H1 (cell line): ENCODE data around the gene ARID4B. TPM values are rescaled to one million over a fixed set of nuclear protein-coding genes. Genes with fewer than 3 reads are reported as not detected.
"Not testable (repeated sequence)": the region's sequence is repeated elsewhere in the genome, so short reads cannot be mapped to it uniquely, and the experiment has no call there.

Experiments used
- CTCF ChIA-PET: fragments of 300-600 bp; sonication (Branson Sonifier 250); formaldehyde crosslinking; loops from one replicate; lab custom pipeline; 2021; ENCODE audit not compliant: partially characterized antibody; lab: Charles Lee
- POLR2A ChIA-PET: fragments of 300-600 bp; sonication (Branson Sonifier 250); formaldehyde crosslinking; loops from one replicate; lab custom pipeline; 2021; ENCODE audit warnings: inconsistent platforms; ENCODE audit not compliant: partially characterized antibody; lab: Charles Lee
- DNase-seq, 2 experiments: peaks; one replicate each; pipeline versions ENCODE4 v3.0.0 to v3.0.0-alpha.2; 2010 to 2022; ENCODE audit warnings: low spot score in 2 of 2, low read depth in 1 of 2, mixed read lengths in 1 of 2
- FAIRE-seq: peaks from 2 replicates; lab custom pipeline; 2011; peaks lifted over from hg19 to GRCh38; lab: Jason Lieb, UNC
- H2AFZ ChIP-seq: 2 replicates; pipeline ENCODE4 v1.8.1; 2012; ENCODE audit warnings: low read length, inconsistent platforms
- H2AK5ac ChIP-seq: 2 replicates; pipeline ENCODE4 v1.6.1; 2013; ENCODE audit warnings: low read depth, low read length
- H2BK120ac ChIP-seq: replicated peaks from 2 replicates; pipeline ENCODE3; 2013; ENCODE audit warnings: low read depth, low read length, inconsistent platforms
- H2BK12ac ChIP-seq: 2 replicates; pipeline ENCODE4 v1.6.1; 2013; ENCODE audit warnings: low read depth, low read length
- H2BK15ac ChIP-seq: 2 replicates; pipeline ENCODE4 v1.6.1; 2013; ENCODE audit warnings: low read length
- H2BK20ac ChIP-seq: 2 replicates; pipeline ENCODE4 v1.6.1; 2013; ENCODE audit warnings: low read length
- H2BK5ac ChIP-seq: 2 replicates; pipeline ENCODE4 v1.6.1; 2013; ENCODE audit warnings: low read depth, low read length
- H3K14ac ChIP-seq: 2 replicates; pipeline ENCODE4 v1.6.1; 2013; ENCODE audit warnings: inconsistent platforms; ENCODE audit not compliant: insufficient read length
- H3K18ac ChIP-seq: 2 replicates; pipeline ENCODE4 v1.6.1; 2013; ENCODE audit warnings: low read length; ENCODE audit errors: extremely low read depth
- H3K23ac ChIP-seq: 2 replicates; pipeline ENCODE4 v1.6.1; 2013; ENCODE audit warnings: inconsistent platforms; ENCODE audit not compliant: insufficient read length
- H3K23me2 ChIP-seq: 2 replicates; pipeline ENCODE4 v1.6.1; 2013; ENCODE audit warnings: low read depth, low read length
- H3K27ac ChIP-seq: 2 replicates; pipeline ENCODE4 v1.6.1; 2011; ENCODE audit warnings: low read depth, low read length, inconsistent platforms
- H3K27me3 ChIP-seq, 4 experiments: replicated peaks in 1 of 4; 1 replicate in 1 of 4; 2 replicates in 3 of 4; pipeline versions ENCODE4 v1.6.1 to v1.8.1; 2011 to 2013; ENCODE audit warnings: low read length in 3 of 4, mild to moderate bottlenecking in 3 of 4, inconsistent platforms in 2 of 4, mixed read lengths in 2 of 4, moderate library complexity in 1 of 4; ENCODE audit not compliant: control insufficient read depth in 3 of 4, insufficient read depth in 3 of 4; ENCODE audit errors: extremely low read depth in 1 of 4
- H3K36me3 ChIP-seq, 4 experiments: 2 replicates each; pipeline versions ENCODE4 v1.6.1 to v1.8.1; 2011 to 2013; ENCODE audit warnings: mild to moderate bottlenecking in 4 of 4, low read length in 3 of 4, moderate library complexity in 2 of 4, control low read depth in 1 of 4, inconsistent platforms in 1 of 4; ENCODE audit not compliant: insufficient read depth in 4 of 4, control insufficient read depth in 2 of 4
- H3K4ac ChIP-seq: replicated peaks from 2 replicates; pipeline ENCODE3; 2013; ENCODE audit warnings: low read length, low read depth, mixed read lengths, inconsistent platforms; ENCODE audit not compliant: insufficient read length
- H3K4me1 ChIP-seq, 4 experiments: replicated peaks in 1 of 4; 1 replicate in 1 of 4; 2 replicates in 3 of 4; pipeline versions ENCODE4 v1.6.1 to v1.8.1; 2011 to 2013; ENCODE audit warnings: low read length in 3 of 4, inconsistent platforms in 2 of 4, mixed read lengths in 1 of 4; ENCODE audit not compliant: insufficient read depth in 4 of 4, control insufficient read depth in 3 of 4
- H3K4me2 ChIP-seq, 2 experiments: 2 replicates each; pipeline versions ENCODE4 v1.6.1 to v1.8.1; 2011 to 2013; ENCODE audit warnings: low read depth in 2 of 2, low read length in 2 of 2, control low read depth in 1 of 2, inconsistent platforms in 1 of 2, mild to moderate bottlenecking in 1 of 2; ENCODE audit not compliant: insufficient read depth in 1 of 2
- H3K4me3 ChIP-seq, 4 experiments: fragments of 200-600, 300-600 bp in 1 of 4; sonication (generic), shearing (Covaris generic), sonication (Bioruptor Twin) in 1 of 4; 2 replicates each; pipeline versions ENCODE4 v1.5.1 to v1.8.1; 2011 to 2016; ENCODE audit warnings: low read length in 4 of 4, low read depth in 3 of 4, control low read depth in 2 of 4, inconsistent platforms in 2 of 4, mild to moderate bottlenecking in 2 of 4, mixed read lengths in 1 of 4, moderate library complexity in 1 of 4; ENCODE audit not compliant: insufficient read depth in 2 of 4; ENCODE audit errors: extremely low read depth in 1 of 4
- H3K56ac ChIP-seq: replicated peaks from 2 replicates; pipeline ENCODE3; 2013; ENCODE audit warnings: low read depth, mild to moderate bottlenecking, mixed read lengths, low read length, inconsistent platforms; ENCODE audit not compliant: insufficient read length
- H3K79me1 ChIP-seq: 2 replicates; pipeline ENCODE4 v1.6.1; 2013; ENCODE audit warnings: low read depth, low read length, control low read depth
- H3K79me2 ChIP-seq, 2 experiments: 2 replicates each; pipeline versions ENCODE4 v1.6.1 to v1.8.1; 2012 to 2013; ENCODE audit warnings: low read length in 2 of 2, mild to moderate bottlenecking in 2 of 2, inconsistent platforms in 1 of 2; ENCODE audit not compliant: insufficient read depth in 2 of 2, control insufficient read depth in 1 of 2
- H3K9ac ChIP-seq, 4 experiments: replicated peaks in 1 of 4; 1 replicate in 1 of 4; 2 replicates in 3 of 4; pipeline versions ENCODE4 v1.6.1 to v1.8.1; 2011 to 2013; ENCODE audit warnings: low read depth in 3 of 4, low read length in 3 of 4, control low read depth in 2 of 4, mild to moderate bottlenecking in 2 of 4, moderate library complexity in 2 of 4, inconsistent platforms in 1 of 4; ENCODE audit errors: extremely low read depth in 1 of 4
- H3K9me3 ChIP-seq, 2 experiments: 2 replicates each; pipeline versions ENCODE4 v1.6.1 to v1.8.1; 2012 to 2013; ENCODE audit warnings: mild to moderate bottlenecking in 2 of 2, moderate library complexity in 2 of 2, control low read depth in 1 of 2, inconsistent platforms in 1 of 2, low read depth in 1 of 2, low read length in 1 of 2, mixed read lengths in 1 of 2; ENCODE audit not compliant: insufficient read depth in 2 of 2
- H4K20me1 ChIP-seq, 2 experiments: replicated peaks in 1 of 2; 2 replicates each; pipeline versions ENCODE3 to v1.8.1; 2011 to 2013; ENCODE audit warnings: inconsistent platforms in 2 of 2, low read length in 2 of 2, mild to moderate bottlenecking in 1 of 2; ENCODE audit not compliant: insufficient read depth in 2 of 2, control insufficient read depth in 1 of 2
- H4K5ac ChIP-seq: 2 replicates; pipeline ENCODE4 v1.6.1; 2013; ENCODE audit warnings: low read length, low read depth, mixed read lengths, inconsistent platforms; ENCODE audit not compliant: insufficient read length
- H4K8ac ChIP-seq: 2 replicates; pipeline ENCODE4 v1.8.0; 2013; ENCODE audit warnings: mild to moderate bottlenecking, moderate library complexity, low read length, inconsistent platforms; ENCODE audit not compliant: insufficient read depth; ENCODE audit errors: extremely low read depth
- H4K91ac ChIP-seq: replicated peaks from 2 replicates; pipeline ENCODE3; 2013; ENCODE audit warnings: low read length, mixed read lengths, inconsistent platforms; ENCODE audit not compliant: insufficient read length
- CEBPB ChIP-seq: IDR thresholded peaks from 2 replicates; pipeline ENCODE4 v1.6.1; 2012; ENCODE audit warnings: low read depth, low read length
- WGBS, 2 experiments: shearing (Covaris generic) in 1 of 2; methylation state at CpG; one replicate each; pipeline versions ENCODE4 v1.1.6 to v1.1.7; 2013 to 2015; ENCODE audit warnings: low lambda C conversion rate in 2 of 2, mixed read lengths in 2 of 2, inconsistent platforms in 1 of 2, low coverage in 1 of 2, missing lambda C conversion rate in 1 of 2; ENCODE audit not compliant: insufficient replicate concordance in 2 of 2, insufficient coverage in 1 of 2, insufficient read length in 1 of 2; ENCODE audit errors: extremely low coverage in 1 of 2, missing lambda C conversion rate in 1 of 2; 5-methylcytosine and 5-hydroxymethylcytosine counted together
- polyA plus RNA-seq, 7 experiments: library from polyadenylated mRNA; depleted of rRNA in 3 of 7; stranded (reverse) in 5 of 7; unstranded in 2 of 7; fragments of >200 nt in 5 of 7; fragments of 200-250 nt in 2 of 7; gene quantifications; 1 replicate in 5 of 7; 2 replicates in 1 of 7; 4 replicates in 1 of 7; pipeline versions ENCODE4 v1.2.1 to v1.2.3, GENCODE V29; 2011 to 2013; ENCODE audit warnings: missing spikeins in 2 of 7, mixed read lengths in 2 of 7
- total RNA-seq: library from RNA; stranded (reverse); fragmentation: NEBNext Ultra II Directional; extraction: Animal tissue kit (Norgen Biotek cat#: 25700); gene quantifications from 2 replicates; pipeline ENCODE4 v1.2.1, GENCODE V29; 2021

ARID4B gene
- total and polyA plus RNA-seq, 2 of the 8 experiments (the other 6 are each of a cell fraction or from before 2014, with no cell fraction given), result 5.1 to 28.8 TPM

DNA sequence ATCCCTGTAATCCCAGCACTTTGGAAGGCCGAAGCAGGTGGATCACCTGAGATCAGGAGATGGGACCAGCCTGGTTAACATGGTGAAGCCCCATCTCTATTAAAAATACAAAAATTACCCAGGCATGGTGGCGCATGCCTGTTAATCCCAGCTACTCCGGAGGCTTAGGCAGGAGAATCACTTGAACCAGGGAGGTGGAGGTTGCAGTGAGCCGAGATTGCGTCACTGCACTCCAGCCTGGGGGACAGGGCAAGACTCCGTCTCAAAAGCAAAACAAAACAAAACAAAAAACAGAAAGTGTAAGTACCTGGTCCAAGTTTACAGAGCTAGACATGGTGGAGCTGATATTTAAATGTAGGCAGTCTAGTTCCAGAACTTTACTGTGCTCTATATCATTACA, 69.9 kb downstream of the ARID4B start:
- H2BK15ac ChIP-seq, H2AK5ac ChIP-seq, DNase-seq, H3K4me3 ChIP-seq, POLR2A ChIA-PET, H3K18ac ChIP-seq, H2BK20ac ChIP-seq, FAIRE-seq, H3K56ac ChIP-seq, H3K9me3 ChIP-seq, H3K23ac ChIP-seq, H2AFZ ChIP-seq, H3K36me3 ChIP-seq, H2BK12ac ChIP-seq, H3K9ac ChIP-seq, H2BK5ac ChIP-seq, H3K4me2 ChIP-seq, H4K5ac ChIP-seq, H3K23me2 ChIP-seq, H4K8ac ChIP-seq, H3K27me3 ChIP-seq, H3K79me1 ChIP-seq, H3K14ac ChIP-seq, H3K27ac ChIP-seq, H3K4me1 ChIP-seq, H4K91ac ChIP-seq, H2BK120ac ChIP-seq, H3K4ac ChIP-seq, H4K20me1 ChIP-seq: not testable (repeated sequence)
- CTCF ChIA-PET, result interaction anchor here (1.2 to 5.5 kb wide), 3 partner anchors 70 to 161 kb away, joined by 3 to 39 read pairs (median 4); partner anchors contain the start of genes ARID4B and GGPS1
- TF ChIP-seq CEBPB, result peak; percentile 55; the same call in 1 of the 2 replicates
- H3K79me2 ChIP-seq, result peaks cover 4 to 60% of the 10 kb centered on the region in 2 experiments; a peak in 3 of 4 replicates
- WGBS, 2 experiments, result 95% methylated on average over 6 of the region's 6 CpGs; no CpG with 5 or more reads in 1 of the 2 experiments
